ENCODE measurements around the gene CASZ1.

The CASZ1 gene

DNA sequence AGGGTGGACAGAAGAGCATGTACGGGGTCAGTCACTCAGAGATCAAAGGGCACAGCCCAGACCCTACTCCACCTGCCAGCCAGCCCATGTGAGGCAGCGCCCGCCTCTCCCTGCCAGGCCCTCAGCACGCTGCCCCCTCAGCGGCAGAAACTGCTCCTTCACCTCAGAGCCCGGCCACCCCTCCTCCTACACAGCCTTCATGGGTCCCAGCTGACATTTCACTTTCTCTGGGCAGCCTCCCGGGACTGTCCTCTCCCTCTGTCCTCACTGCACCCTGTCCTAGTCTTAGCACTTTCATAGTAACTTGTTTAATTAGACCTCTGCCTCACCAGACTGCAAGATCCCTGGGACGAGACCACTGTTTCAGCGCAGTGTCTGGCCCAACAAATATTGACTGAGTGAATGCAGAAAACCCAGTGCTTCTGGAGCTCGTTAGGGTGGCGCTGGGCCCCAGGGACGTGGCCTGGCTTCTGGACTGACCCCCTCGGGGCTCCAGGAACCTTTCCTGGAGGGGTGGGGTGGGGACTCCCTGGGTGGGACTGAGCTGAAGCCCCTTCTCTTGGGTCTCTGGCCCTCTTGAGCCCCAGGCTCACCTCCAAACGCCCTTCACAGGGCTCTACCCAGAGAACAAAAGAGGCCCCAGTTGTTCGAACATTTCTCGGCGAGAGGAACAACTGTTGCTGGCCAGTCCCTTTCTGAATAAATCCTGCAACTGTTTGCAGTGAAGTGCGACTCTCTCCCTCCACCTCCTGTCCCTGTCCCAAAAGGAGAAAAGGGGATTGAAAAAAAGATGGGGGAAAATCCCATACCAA lies 114.9 kb downstream of the CASZ1 start:
- no peak for DNase-seq

DNA sequence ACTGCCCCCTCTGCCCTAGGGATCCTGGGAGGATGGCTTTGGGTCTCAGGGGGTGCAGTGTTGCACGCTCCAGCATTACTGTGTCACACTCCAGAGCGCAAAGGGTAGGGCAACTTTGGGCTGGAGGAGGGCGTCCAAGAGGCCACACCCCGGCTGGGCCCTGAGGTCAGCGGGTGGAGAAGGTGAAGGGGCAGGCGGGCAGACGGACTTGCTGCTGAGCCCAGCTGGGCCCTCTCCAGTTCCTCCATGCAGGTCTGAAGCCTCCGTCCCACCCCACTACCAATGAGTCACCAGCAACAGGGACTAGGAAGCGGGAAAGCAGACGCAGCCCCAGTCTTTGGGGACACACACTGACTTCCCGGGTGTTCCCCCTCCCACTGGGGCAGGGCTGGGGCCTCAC lies 116.0 kb downstream of the CASZ1 start:
- no peak for DNase-seq

DNA sequence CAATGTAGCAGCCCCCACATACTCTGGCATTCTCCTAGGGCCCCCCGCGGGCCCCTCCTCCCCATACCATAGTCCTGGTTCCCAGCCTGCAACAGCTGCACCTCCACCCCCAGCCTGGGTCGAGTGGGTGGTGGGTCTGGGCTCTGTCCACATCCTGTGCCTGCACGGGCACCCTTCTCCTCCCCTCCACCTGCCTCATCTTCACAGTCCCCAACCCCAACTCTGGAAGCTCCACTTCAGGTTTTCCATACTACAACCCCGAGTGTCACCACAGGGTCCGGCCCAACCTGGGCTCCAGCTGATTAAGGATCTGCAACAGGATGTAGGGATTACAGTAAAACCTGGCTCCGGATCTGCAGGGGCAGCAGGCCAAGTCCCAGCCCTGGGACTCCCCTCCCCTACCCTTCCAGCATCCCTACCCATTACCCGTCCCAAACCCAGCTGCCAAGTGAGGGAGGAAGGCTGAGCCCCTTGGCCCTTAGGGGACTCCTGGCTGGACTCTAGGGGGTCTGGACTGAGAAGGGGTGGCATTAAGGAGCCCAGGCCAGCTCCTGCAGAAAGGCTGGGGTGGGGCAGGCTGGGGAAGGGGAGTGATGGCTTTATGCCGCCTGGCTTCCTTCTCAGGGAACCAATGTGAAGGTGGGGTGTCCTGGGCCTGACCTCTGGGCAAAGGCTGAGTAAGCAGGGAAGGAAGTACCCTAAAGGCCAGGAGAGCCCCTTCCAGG lies 116.8 kb downstream of the CASZ1 start:
- no peak for DNase-seq

DNA sequence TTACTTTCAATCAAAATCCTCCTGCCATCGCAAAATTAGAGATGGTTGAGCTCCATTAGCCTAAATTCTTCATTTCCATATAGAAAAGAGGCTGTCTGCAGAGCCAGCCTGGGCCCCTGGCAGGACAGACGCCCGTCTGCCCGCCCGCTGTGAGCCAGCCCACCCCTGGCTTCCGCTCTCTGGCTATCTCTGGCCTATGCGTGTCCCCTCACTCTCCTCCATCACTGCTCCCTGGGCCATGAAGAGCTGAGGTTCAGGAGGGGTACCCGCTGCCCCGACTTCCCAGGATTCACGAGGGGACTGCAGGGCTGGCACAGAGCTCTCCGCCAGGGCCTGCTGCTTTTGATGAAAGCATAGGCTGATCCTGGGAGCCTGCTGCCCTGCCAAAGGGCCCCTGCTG lies 117.6 kb downstream of the CASZ1 start:
- no peak for DNase-seq

DNA sequence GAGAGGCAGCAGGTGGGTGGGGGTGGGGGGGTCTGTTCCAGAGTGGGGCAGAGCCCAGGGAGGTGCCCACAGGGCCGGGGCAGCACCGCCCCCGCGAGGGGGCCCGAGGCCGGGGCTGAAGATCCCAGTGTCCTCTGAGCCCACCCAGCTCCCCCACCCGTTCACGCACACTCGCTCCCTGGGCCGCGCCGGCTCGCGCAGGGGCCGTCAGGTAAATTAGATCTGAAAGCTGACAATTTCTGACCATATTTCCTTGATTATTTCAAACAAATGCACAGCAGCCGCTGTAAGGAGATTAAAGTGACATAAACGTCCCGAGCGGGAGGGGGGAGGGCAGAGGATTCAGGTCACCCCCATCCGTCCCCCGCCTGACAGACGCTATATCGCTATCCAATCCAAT lies 118.0 kb downstream of the CASZ1 start:
- DNase-seq, result no peak

DNA sequence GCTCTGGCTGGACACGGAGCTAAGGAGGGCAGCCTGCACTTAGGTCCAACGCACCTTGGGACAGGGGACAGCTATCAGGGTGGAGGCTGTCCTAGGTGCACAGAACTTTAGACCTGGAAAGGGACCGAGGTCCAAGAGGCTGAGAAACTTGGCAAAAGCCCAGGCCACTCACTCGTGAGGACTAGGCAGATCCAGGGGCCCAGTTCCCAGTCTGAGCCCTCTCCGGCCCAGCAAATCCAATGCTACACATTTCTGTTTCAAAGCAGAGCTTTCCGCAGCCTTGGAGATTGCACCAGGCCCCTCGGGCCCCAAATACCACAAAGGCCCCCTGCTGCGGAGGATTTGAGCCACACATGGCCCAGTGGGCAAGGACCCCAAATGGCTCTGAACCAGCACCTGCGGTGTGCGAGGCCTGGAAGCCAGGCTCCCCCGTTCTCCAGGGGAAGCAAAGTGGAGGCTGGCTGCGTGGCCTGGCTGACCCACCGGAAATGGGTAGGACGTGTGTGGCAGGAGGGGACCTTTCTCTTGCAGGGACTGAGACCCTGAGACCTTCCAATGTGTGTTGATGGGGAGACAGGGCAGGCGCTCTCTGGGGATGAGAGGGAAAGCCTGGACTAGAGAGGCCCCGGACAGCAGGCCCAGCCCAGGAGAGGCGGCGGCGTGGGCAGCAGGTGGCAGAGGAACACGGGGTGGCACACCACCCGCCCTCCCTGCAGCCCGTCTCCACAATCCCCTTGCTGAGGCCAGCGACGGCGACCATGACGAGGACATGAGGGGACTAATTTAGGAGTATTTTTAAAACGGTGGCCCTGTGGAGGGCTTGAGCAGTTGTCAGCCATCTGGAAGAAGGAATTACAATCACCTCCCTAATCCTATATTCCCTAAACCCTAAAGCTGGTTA lies 118.7 kb downstream of the CASZ1 start:
- no peak for DNase-seq

DNA sequence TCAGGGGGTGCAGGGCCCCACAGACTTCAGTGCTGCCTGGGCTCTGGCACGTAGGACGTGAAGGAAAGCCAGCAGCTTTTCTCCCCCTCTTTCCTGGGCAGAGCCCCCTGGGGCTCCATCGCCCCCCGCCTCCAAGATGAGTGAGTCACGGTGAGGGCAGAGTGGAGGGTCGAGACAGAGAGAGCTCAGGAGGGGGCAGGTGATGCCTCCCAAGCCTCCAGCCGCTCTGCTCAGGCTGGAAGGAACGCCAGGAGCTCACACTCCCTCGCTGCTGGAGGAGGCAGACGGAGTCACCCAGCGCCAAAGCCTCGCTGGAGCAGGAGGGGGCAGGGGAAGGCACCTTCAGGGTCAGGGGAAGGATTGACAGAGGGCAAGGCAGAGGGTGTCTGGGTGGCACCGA lies 119.5 kb downstream of the CASZ1 start:
- DNase-seq, result no peak

DNA sequence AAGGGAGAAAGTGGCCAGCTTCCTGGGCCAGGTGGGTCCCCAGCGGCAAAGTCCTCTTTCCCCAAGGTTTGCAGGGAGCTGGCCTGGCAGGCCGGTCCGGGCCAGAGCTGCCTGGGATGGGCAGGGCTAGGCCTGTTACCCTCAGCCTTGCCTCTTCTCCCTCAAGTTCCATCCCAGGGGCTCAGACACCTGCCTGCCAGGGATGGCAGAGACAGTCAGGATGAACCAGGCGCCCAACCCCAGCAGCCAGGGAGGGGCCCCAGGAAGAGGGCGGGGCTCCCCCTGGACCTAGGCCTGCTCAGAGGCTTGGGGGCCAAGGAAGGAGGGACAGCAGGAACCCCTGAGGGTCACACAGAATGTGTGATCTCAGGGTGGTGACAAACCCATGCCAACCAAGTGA lies 120.6 kb downstream of the CASZ1 start:
- no peak for DNase-seq

DNA sequence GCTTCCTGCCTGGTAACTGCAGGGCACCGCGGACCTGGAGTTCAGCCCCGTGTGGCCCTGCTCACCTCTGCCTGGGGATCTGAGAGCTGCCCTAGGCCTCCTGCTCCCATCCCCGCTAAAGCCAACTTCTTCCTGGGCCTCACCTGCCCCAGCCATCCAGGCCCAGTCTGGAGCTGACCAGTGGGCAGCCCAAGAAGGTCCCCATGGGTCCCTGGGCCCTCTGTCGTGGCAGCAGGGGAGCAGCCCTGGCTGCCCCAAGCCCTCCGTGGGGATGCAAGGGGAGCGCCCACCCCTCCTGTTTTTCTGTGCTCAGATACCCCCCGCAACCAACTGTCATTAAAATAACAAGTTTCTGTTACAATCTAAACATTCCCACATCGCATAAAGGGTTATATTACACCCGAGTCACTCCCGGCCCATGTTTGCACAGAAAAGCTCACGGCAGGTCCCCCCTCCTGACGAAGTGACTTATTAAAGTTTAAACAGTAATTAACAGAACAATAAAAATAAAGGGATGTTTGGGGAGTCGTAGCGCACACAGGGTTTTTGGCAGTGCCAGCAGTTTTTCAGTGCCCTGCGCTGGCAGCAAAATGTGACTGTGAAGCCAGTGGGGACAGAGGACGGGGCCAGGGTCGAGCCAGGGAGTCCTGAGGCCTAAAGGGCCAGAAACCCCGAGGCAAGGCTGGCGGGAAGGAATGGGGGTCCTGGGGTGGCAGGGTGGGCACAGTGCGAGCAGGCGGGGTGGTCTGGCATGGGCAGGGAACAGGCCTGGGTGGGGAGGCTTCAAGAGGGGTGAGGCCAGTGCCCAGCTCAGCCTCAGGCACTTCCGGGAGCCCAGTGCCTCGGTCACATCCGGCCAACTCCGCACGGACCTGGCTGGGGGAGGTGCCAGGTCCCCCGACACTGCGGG lies 121.5 kb downstream of the CASZ1 start:
- no peak for DNase-seq

DNA sequence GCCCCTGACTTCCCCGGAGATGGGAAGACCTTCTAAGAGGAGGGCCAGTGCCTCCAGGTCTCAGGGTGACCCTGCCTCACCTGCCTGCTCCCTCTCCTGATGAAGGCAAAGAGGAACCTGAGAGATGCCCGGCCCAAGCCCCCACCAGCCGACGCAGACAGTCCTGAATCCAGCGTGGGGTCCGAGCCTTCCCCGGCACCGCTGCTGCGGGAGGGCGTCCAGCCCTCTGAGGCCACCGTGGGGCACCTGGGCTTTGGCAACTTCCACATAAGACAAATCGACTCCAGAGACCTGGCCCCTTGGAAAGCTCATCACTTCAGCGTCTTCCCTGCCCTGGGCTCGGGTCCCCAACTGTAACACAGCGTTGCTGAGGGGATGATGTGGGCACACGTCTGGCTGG lies 122.2 kb downstream of the CASZ1 start:
- DNase-seq, result no peak

DNA sequence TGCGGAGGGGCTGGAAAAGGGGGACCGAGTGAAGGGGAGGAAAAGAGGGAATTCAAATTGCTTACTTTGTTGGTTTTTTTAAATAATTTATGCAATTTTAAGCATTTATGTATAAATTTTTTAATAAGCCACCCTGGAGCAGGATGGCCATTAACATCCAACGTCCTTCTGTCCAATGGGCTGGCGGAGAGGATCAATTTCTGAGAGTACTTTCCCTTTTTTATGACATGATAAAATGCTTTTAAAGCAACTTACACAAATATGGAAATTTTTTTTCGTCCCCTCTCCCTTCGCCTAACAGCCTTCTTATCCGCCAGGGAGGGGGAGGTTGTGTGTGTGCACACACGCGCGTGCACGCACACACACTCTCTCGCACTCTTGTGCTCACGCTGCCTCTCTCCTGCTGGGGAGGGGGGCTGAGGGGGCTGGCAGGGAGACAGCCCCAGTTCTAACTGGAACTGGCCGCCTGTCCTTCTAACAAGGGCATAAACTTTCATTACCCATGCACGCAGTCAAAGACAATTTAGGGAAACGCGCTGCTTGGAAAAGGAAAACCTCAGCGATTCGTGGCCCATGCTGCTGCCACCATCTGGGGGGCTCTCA lies 123.2 kb downstream of the CASZ1 start:
- DNase-seq, result no peak

DNA sequence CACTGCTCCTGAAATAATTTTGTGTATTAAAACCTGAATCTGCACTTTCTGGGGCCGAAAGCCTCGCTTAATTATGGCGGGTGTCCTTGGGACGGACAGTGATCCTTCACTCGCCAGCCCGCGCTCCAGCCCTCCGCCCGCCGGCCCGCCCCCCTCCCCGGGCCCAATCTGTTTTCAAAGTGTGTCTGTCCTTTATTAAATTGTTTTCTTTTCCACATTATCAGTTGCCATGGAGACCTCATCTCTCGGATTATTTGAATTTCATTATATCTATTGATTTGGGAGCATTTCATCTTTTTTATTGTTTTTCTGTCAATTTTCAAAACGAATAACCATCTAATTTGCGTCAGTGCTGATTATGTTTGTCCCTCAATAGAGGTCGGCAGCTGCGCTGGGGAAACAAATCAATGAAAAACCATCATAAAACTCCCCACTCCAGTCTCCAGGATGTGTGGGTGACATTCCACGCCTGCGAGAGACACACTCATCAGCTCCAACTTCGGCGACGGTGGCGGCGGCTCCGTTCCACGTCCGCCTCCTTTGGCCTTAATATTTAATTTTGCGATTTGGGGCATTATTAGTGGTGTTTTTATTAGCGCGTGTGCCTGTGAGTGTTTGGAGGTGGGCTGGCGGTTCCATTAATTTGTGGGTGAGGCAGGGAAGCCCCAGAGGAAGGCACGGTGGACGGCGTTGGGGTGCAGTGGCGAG lies 123.9 kb downstream of the CASZ1 start:
- DNase-seq, result no peak

DNA sequence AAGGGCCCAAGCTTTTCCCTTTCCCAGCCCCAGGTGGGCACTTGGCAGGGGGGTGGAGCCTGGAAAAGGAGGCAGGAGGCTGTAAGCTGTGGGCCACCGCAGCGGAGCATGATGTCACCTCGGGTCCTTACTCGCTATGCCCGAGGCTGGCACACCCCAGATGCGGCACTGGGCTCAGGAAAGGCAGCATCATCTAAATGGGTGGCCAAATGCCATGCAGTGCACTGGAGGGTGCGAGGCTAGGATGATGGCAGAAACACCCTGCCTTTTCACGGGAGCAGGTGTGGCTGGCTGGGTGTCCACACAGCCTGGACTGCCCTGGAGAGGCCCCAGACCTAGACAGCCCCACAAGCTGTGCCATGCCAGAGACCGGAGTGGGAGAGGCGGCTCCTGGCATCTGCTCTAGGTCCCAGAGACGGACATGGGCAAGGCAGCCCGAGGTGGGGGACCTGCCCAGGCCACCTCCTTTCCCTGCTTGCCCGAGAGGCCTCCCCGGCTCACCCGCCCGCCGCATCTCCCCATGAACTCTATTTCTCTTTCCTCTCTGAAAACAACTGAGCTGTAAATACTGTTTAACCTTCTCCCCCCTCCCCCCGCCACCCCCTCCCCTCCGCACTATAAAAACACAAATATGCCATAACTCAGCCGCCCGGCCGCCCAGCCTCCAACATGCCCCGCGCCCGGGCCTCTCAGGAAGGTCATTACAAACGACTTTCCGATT lies 124.7 kb downstream of the CASZ1 start:
- DNase-seq, result no peak

DNA sequence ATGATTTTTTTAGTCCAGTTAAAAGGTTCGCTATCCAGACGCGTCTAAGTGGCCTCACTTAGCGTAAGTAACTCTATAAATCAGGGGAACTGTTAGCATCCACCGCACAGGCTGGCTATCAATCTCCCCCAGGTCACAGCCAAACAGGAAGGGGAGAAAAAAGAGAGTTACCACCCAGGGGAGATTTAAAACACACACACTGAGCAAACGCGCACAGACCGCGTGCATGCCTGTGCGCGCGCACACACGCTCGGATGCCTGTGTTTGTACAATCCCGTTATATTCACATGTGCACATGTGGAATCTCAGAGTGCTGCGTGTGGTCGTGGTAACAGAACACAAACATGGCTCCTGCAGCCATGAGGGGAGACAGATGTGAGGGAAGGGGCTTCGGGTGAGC lies 125.4 kb downstream of the CASZ1 start:
- DNase-seq, result no peak

DNA sequence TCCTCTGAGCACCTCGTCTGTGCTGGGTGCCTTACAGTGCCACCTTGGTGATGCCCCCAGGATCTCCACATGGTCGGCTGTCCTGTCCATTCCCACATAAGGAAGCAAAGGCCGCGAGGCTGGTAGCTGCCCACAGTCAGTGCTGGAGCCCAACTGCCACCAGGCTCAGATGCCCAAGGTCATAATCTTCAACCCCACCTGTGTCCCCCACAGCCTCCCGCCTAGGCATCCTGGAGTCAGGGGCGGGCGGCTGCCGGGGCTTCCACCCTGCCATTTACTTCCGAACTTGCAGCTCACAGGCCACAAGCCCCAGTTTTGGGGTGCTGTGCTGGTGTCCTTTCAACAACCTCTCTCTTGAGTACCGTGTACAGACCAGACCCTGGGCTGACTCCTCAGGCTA lies 126.3 kb downstream of the CASZ1 start:
- no peak for DNase-seq

DNA sequence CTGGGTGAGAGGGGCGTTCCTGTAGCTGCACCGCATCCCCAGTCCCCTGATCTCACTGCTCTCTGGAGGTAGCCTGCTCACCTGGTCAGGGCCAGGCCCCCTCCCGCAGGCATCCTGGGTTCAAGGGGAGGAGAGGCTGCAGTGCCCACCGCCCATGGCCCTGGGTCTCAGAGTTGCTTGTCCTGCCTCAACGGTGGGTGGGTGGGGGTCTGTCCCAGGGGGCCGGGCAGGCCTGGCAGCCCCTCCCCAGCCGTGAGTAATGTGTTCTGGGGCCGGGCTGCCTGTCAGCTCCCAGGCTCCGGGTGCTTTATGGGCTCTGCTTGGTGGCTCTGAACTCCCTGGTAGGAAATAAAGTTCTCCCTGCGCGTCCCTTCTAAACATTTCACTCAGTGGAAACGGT lies 126.9 kb downstream of the CASZ1 start:
- DNase-seq, result no peak

DNA sequence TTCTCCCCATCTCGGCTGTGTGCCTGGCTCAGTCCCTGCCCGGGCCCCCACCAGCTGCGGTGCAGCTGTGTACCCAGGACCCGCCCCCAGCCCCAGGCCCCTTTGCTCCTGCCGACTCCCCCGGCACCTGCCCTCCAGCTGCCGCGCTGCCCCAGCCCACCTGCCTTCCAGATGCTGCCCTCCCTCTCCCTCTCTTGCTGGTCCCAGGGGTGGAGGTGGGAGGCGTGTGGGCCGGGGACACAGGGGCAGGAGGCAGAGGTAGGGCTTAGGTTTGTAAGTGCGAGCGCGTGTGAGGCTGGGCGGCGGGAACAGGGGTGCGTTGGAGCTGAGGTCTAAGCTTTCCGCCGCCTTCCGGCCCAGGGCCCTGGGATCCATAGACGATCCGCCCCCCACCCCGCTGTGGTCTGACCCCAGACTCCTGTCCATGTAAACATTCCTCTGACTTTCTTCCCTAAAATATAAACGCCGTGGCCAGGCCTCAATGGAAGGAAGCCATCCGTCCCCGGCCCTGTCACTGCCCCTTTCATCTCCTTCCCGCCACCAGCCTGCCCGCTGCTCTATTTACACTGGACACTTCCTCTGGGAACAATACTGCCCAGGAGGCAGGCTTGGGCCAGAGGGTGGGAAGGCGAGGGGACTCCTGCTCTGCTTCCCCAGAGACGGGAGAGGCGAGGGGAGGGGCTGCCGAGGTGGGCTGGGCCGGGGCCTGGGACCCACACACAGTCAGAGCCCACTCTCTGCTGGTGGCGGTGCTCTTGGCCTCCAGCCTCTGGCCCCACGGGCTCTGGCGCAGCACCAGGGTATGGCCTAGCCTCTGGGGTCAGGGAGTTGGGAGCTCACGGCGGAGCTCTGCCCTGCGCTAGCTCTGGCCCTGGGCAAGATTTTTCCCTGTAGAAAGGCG lies 128.3 kb downstream of the CASZ1 start:
- DNase-seq, result no peak

DNA sequence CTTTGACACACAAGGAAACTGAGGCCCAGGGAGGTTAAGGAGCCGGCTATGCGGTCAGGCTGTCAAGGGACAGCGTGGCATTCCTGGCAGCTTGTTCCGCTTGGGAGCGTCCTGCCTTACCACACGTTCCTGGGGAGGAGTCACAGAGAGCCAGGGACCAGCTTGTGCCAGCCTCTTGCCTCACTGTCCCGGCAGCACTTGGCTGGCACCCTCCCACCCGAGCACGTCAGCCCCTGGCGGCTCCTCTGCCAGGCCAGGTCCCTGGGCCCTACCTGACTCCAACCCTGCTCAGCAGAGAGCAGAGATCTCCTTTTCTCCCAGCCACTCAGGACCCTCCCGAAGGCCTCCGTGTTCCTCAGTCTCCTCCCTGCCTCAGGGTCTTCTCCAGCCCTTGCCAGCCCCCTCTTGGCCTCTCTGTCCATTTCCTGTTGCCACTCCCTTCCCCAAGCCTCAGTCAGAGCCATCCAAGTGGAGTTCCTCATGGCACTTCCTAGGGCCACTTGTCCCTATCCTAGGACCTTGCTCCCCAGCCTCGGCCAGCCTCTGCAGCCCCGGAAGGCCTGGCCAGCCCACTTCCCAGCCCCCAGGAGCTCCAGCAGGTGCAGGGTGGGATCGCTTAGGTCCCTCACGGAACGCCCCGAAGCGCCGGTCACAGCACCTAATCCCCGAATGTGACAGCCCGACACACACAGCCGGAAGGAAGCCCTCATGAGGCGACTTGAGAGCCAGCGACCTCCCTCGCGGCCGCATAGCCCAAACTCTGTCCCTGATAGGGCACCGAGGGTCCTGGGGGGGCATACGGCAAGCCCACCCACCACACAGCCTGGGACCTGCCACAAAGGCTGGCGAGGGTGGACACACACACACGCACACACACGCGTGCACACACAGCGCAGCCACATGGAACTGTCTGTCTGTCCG lies 130.3 kb downstream of the CASZ1 start:
- DNase-seq, result no peak

Measured in stimulated activated CD8-positive, alpha-beta memory T cell treated with anti-CD3 and anti-CD28 coated beads, Interleukin-4, amount 100 ng/mL, for 48 hours (primary cell).